IMR-90 (cell line): ENCODE data around the gene ESRRG.

Experiments used
- CHD1 ChIP-seq: IDR thresholded peaks from 2 replicates; pipeline ENCODE4 v1.6.1; 2012; ENCODE audit warnings: low read depth, low read length, improper control_type of control experiment
- MAZ ChIP-seq: IDR thresholded peaks from 2 replicates; pipeline ENCODE4 v1.6.1; 2012; ENCODE audit warnings: low read depth, mild to moderate bottlenecking, low read length, improper control_type of control experiment, moderate library complexity, borderline replicate concordance
- MXI1 ChIP-seq: IDR thresholded peaks from 2 replicates; pipeline ENCODE4 v1.6.1; 2012; ENCODE audit warnings: low read depth, mild to moderate bottlenecking, low read length, moderate library complexity, borderline replicate concordance
- POLR2A ChIP-seq: IDR thresholded peaks from 2 replicates; pipeline ENCODE4 v1.6.1; 2012; ENCODE audit warnings: mild to moderate bottlenecking, low read depth, low read length
- TF ChIP-seq, protein P1 (sequence below): conservative IDR thresholded peaks from 2 replicates; pipeline ENCODE4 v1.5.1; 2012; ENCODE audit warnings: mild to moderate bottlenecking, low read depth, low read length, improper control_type of control experiment
- TF ChIP-seq, protein P2 (sequence below): fragments of 150-350 bp; IDR thresholded peaks from 2 replicates; pipeline ENCODE4 v1.6.1; 2016; ENCODE audit warnings: low read depth, mild to moderate bottlenecking, low read length, moderate library complexity, borderline replicate concordance

DNA sequence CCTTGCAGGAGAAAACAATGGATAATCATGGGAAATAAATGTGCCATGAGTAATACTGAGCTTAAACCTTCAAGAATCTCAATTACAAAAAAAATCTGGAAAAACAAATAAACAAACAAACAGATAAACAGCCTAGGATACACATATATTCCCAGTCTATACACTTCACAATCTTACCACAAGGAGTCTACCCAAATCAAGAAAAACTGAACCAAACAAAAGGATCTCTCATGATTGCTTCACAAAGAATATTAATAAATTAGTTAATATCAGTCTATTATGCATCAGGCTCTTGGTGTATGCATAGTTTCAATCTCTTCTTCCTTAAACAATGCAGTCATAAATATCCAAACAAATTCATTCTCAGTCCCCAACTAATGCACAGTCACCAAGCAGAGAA lies 3.2 kb upstream of the ESRRG start:
- TF ChIP-seq, protein P1, sequence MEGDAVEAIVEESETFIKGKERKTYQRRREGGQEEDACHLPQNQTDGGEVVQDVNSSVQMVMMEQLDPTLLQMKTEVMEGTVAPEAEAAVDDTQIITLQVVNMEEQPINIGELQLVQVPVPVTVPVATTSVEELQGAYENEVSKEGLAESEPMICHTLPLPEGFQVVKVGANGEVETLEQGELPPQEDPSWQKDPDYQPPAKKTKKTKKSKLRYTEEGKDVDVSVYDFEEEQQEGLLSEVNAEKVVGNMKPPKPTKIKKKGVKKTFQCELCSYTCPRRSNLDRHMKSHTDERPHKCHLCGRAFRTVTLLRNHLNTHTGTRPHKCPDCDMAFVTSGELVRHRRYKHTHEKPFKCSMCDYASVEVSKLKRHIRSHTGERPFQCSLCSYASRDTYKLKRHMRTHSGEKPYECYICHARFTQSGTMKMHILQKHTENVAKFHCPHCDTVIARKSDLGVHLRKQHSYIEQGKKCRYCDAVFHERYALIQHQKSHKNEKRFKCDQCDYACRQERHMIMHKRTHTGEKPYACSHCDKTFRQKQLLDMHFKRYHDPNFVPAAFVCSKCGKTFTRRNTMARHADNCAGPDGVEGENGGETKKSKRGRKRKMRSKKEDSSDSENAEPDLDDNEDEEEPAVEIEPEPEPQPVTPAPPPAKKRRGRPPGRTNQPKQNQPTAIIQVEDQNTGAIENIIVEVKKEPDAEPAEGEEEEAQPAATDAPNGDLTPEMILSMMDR = no peak
- TF ChIP-seq MAZ (no peak), CHD1 (no peak), POLR2A (no peak), MXI1 (no peak)
- TF ChIP-seq, protein P2, sequence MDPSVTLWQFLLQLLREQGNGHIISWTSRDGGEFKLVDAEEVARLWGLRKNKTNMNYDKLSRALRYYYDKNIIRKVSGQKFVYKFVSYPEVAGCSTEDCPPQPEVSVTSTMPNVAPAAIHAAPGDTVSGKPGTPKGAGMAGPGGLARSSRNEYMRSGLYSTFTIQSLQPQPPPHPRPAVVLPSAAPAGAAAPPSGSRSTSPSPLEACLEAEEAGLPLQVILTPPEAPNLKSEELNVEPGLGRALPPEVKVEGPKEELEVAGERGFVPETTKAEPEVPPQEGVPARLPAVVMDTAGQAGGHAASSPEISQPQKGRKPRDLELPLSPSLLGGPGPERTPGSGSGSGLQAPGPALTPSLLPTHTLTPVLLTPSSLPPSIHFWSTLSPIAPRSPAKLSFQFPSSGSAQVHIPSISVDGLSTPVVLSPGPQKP = no peak
